ENCODE data around the gene ATP8A2. TPM values are rescaled to one million over a fixed set of nuclear protein-coding genes. Genes with fewer than 3 reads are reported as not detected.

The ATP8A2 gene
- total and polyA plus RNA-seq, 10 of the 15 experiments (the other 5 are each of a cell fraction or from before 2014, with no cell fraction given): 0.01 to 0.04 (median 0.04) TPM; not detected in 7

GRCh38 chr13:25901460-25902376, 529.9 kb downstream of the ATP8A2 start (continued):
- no peak for TF ChIP-seq NR2F1 (conservative IDR thresholded peaks at IDR 0.05)
- peak; percentile 75 for TF ChIP-seq JUNB (IDR thresholded peaks at IDR 0.05)
- peak; percentile 65; the same call in 1 of the 2 replicates for TF ChIP-seq ATF7 (IDR thresholded peaks at IDR 0.05; ENCODE audit: low read depth)
- TF ChIP-seq NFXL1 (IDR thresholded peaks at IDR 0.05; ENCODE audit: borderline replicate concordance): no peak
- peak; percentile 43; the same call in 1 of the 2 replicates for TF ChIP-seq EED (IDR thresholded peaks at IDR 0.05; ENCODE audit: low read depth)
- peak; percentile 23; the same call in 1 of the 2 replicates for TF ChIP-seq MTA2 (IDR thresholded peaks at IDR 0.05; ENCODE audit: low read depth)
- TF ChIP-seq POU2F2 (IDR thresholded peaks at IDR 0.05; ENCODE audit: borderline replicate concordance, low read depth, low read length): peak; percentile 33; the same call in 1 of the 3 replicates
- no peak for TF ChIP-seq ZNF384 (IDR thresholded peaks at IDR 0.05; ENCODE audit: borderline replicate concordance, low read depth, low read length)
- no peak for TF ChIP-seq E4F1 (IDR thresholded peaks at IDR 0.05; ENCODE audit: borderline replicate concordance, partially characterized antibody)
- TF ChIP-seq RB1 (IDR thresholded peaks at IDR 0.05; ENCODE audit: borderline replicate concordance): no peak
- no peak for TF ChIP-seq SMC3 (IDR thresholded peaks at IDR 0.05; ENCODE audit: borderline replicate concordance, low read length)
- TF ChIP-seq RCOR1 (conservative IDR thresholded peaks at IDR 0.05; ENCODE audit: low read depth, low read length): no peak
- peak; percentile 60 to 87; a peak in 3 of 4 replicates for TF ChIP-seq EP300 (IDR thresholded peaks at IDR 0.05; ENCODE audit: borderline replicate concordance in 1 of 2, control insufficient read depth in 1 of 2, low read depth in 2 of 2, low read length in 2 of 2)
- no peak for TF ChIP-seq RBBP5 (conservative IDR thresholded peaks at IDR 0.05)
- peak; percentile 51 for TF ChIP-seq BMI1 (IDR thresholded peaks at IDR 0.05; ENCODE audit: borderline replicate concordance)
- TF ChIP-seq SIN3A (IDR thresholded peaks at IDR 0.05; ENCODE audit: low read depth, low read length): peak; percentile 68; the same call in 1 of the 2 replicates
- no peak for TF ChIP-seq TARDBP (IDR thresholded peaks at IDR 0.05; ENCODE audit: borderline replicate concordance)
- TF ChIP-seq NBN (IDR thresholded peaks at IDR 0.05): no peak
- TF ChIP-seq TCF7 (IDR thresholded peaks at IDR 0.05; ENCODE audit: borderline replicate concordance): no peak
- TF ChIP-seq ZBED1 (IDR thresholded peaks at IDR 0.05; ENCODE audit: borderline replicate concordance): no peak
- TF ChIP-seq KDM1A (IDR thresholded peaks at IDR 0.05; ENCODE audit: borderline replicate concordance): no peak
- TF ChIP-seq RUNX3 (IDR thresholded peaks at IDR 0.05; ENCODE audit: low read length): peak; percentile 91
- TF ChIP-seq DPF2 (IDR thresholded peaks at IDR 0.05): no peak
- TF ChIP-seq IRF3 (IDR thresholded peaks at IDR 0.05): no peak
- peak; percentile 39; the same call in 1 of the 2 replicates for TF ChIP-seq PAX5 (IDR thresholded peaks at IDR 0.05; ENCODE audit: borderline replicate concordance, low read depth, low read length)
- no peak for TF ChIP-seq IKZF1 (conservative IDR thresholded peaks at IDR 0.05)
- TF ChIP-seq CHD1 (IDR thresholded peaks at IDR 0.05; ENCODE audit: low read depth, low read length): no peak
- TF ChIP-seq SIX5 (IDR thresholded peaks at IDR 0.05; ENCODE audit: low read depth, low read length, severe bottlenecking): no peak
- TF ChIP-seq SPI1 (IDR thresholded peaks at IDR 0.05; ENCODE audit: borderline replicate concordance, insufficient read depth, low read depth, low read length): peak; percentile 21; the same call in 1 of the 2 replicates
- peak in 1 of 2 experiments; percentile 35; a peak in 2 of 4 replicates for TF ChIP-seq IKZF2 (IDR thresholded peaks at IDR 0.05)

All from GM12878 (cell line).